ENCODE measurements around the gene ZNF638.
"Not testable (repeated sequence)": the region's sequence is repeated elsewhere in the genome, so short reads cannot be mapped to it uniquely, and the experiment has no call there.

ZNF638 gene

GRCh38 chr2:71428472-71429383 lies 97.1 kb downstream of the ZNF638 start:
- Histone ChIP-seq H3K4me3 (ENCODE audit: low read depth, low read length) (no peak overlapping the region), H3K4me1 (ENCODE audit: control insufficient read depth, insufficient read depth, low read length) (no peaks in the 10 kb centered on the region), H3K27ac (ENCODE audit: extremely low read depth, low read depth, low read length) (no peak overlapping the region), H3K9me3 (ENCODE audit: control insufficient read depth, insufficient read depth, low read depth, low read length) (no peaks in the 10 kb centered on the region), H3K36me3 (ENCODE audit: control insufficient read depth in 2 of 2, insufficient read depth in 1 of 2, low read length in 2 of 2) (peaks cover 66 to 89% of the 10 kb centered on the region in 2 experiments)
- POLR2A ChIA-PET = no interaction called here
- CTCF ChIA-PET = interaction anchor here (1.1 kb wide), 1 partner anchor 33 kb away, joined by 3 read pairs; no protein-coding TSS in a partner anchor
- TF ChIP-seq BCL11B (tag by site-specific recombination; IDR thresholded peaks at IDR 0.05; ENCODE audit: low read depth) = no peak
- TF ChIP-seq ZBTB1 (tag by site-specific recombination; IDR thresholded peaks at IDR 0.05) = no peak
- peak; percentile 29; the same call in 1 of the 2 replicates for TF ChIP-seq ZNF133 (tag by site-specific recombination; IDR thresholded peaks at IDR 0.05)
- no peak for TF ChIP-seq HOXA7 (CRISPR knock-in tag; IDR thresholded peaks at IDR 0.05; ENCODE audit: borderline replicate concordance)
- no peak for TF ChIP-seq ZNF704 (tag by site-specific recombination; IDR thresholded peaks at IDR 0.05)
- no peak for TF ChIP-seq ZBTB44 (tag by site-specific recombination; IDR thresholded peaks at IDR 0.05)

- H3K4me3 ChIP-seq (ENCODE audit: low read depth, low read length); H3K27ac ChIP-seq (ENCODE audit: extremely low read depth, low read depth, low read length); POLR2A ChIA-PET; H3K4me1 ChIP-seq (ENCODE audit: control insufficient read depth, insufficient read depth, low read length); H3K9me3 ChIP-seq (ENCODE audit: control insufficient read depth, insufficient read depth, low read depth, low read length); H3K36me3 ChIP-seq (ENCODE audit: control insufficient read depth in 2 of 2, insufficient read depth in 1 of 2, low read length in 2 of 2): not testable (repeated sequence)
- CTCF ChIA-PET = interaction anchor here (1.1 kb wide), 1 partner anchor 290 kb away, joined by 4 read pairs; no protein-coding TSS in a partner anchor
These were observed 113.6 kb downstream of the ZNF638 start for GRCh38 chr2:71445142-71445541.

GRCh38 chr2:71446505-71446904 lies 114.9 kb downstream of the ZNF638 start:
- Histone ChIP-seq H3K27ac (ENCODE audit: extremely low read depth, low read depth, low read length) (no peak overlapping the region), H3K9me3 (ENCODE audit: control insufficient read depth, insufficient read depth, low read depth, low read length) (no peaks in the 10 kb centered on the region), H3K4me1 (ENCODE audit: control insufficient read depth, insufficient read depth, low read length) (no peaks in the 10 kb centered on the region), H3K4me3 (ENCODE audit: low read depth, low read length) (no peak overlapping the region), H3K36me3 (ENCODE audit: control insufficient read depth in 2 of 2, insufficient read depth in 1 of 2, low read length in 2 of 2) (peaks cover 0 to under 1% of the 10 kb centered on the region in 2 experiments; a peak in 1 of 3 replicates)
- TF ChIP-seq ZNF214 (tag by site-specific recombination; IDR thresholded peaks at IDR 0.05; ENCODE audit: borderline replicate concordance) (peak; percentile 64; the same call in 1 of the 2 replicates), ZFP3 (tag by site-specific recombination; IDR thresholded peaks at IDR 0.05; ENCODE audit: low read depth) (no peak)
- CTCF ChIA-PET = interaction anchor here (1.1 to 1.4 kb wide), 2 partner anchors 147 to 291 kb away, joined by 4 read pairs; no protein-coding TSS in a partner anchor
- POLR2A ChIA-PET = no interaction called here

- H3K4me3 ChIP-seq (ENCODE audit: low read depth, low read length) = no peak overlapping the region
- CTCF ChIA-PET = interaction anchor here (0.9 to 1.2 kb wide), 2 partner anchors 11 to 12 kb away, joined by 3 to 4 read pairs; no protein-coding TSS in a partner anchor
- TF ChIP-seq ZNF76 (tag by site-specific recombination; IDR thresholded peaks at IDR 0.05; ENCODE audit: borderline replicate concordance, low read depth) = no peak
- no peak for TF ChIP-seq HOXA7 (CRISPR knock-in tag; IDR thresholded peaks at IDR 0.05; ENCODE audit: borderline replicate concordance)
- no peak for TF ChIP-seq ZNF692 (tag by site-specific recombination; IDR thresholded peaks at IDR 0.05)
- TF ChIP-seq GLI4 (tag by site-specific recombination; IDR thresholded peaks at IDR 0.05) = no peak
- TF ChIP-seq ZNF555 (tag by site-specific recombination; conservative IDR thresholded peaks at IDR 0.05) = no peak
- no peak for TF ChIP-seq ZBTB20 (tag by site-specific recombination; IDR thresholded peaks at IDR 0.05)
- TF ChIP-seq ZNF596 (tag by site-specific recombination; IDR thresholded peaks at IDR 0.05) = no peak
- TF ChIP-seq ZNF510 (tag by site-specific recombination; IDR thresholded peaks at IDR 0.05; ENCODE audit: insufficient replicate concordance) = no peak
- TF ChIP-seq ZNF513 (tag by site-specific recombination; IDR thresholded peaks at IDR 0.05) = no peak
- TF ChIP-seq IKZF3 (tag by site-specific recombination; IDR thresholded peaks at IDR 0.05) = no peak
- TF ChIP-seq ELK4 (IDR thresholded peaks at IDR 0.05; ENCODE audit: borderline replicate concordance, low read depth, low read length) = no peak
- TF ChIP-seq KLF7 (tag by site-specific recombination; IDR thresholded peaks at IDR 0.05; ENCODE audit: borderline replicate concordance) = no peak
These were observed 117.8 kb downstream of the ZNF638 start for GRCh38 chr2:71449343-71449742.

More at GRCh38 chr2:71449343-71449742, 117.8 kb downstream of the ZNF638 start:
- H3K27ac ChIP-seq (ENCODE audit: extremely low read depth, low read depth, low read length) = no peak overlapping the region
- POLR2A ChIA-PET = no interaction called here
- H3K4me1 ChIP-seq (ENCODE audit: control insufficient read depth, insufficient read depth, low read length) = 0 out of 2 replicates have a peak, but pooled peaks cover 4% of the 10 kb centered on the region
- no peaks in the 10 kb centered on the region for H3K9me3 ChIP-seq (ENCODE audit: control insufficient read depth, insufficient read depth, low read depth, low read length)
- H3K36me3 ChIP-seq (ENCODE audit: control insufficient read depth in 2 of 2, insufficient read depth in 1 of 2, low read length in 2 of 2) = no peaks in the 10 kb centered on the region
